CD8-positive, alpha-beta memory T cell (primary cell): ENCODE data around the gene LMBR1. TPM values are rescaled to one million over a fixed set of nuclear protein-coding genes. Genes with fewer than 3 reads are reported as not detected.
A peak's percentile ranks its signal among the peaks of the same experiment; 100 is the strongest.
"Not testable (repeated sequence)": the region's sequence is repeated elsewhere in the genome, so short reads cannot be mapped to it uniquely, and the experiment has no call there.

Source experiments
- CTCF ChIA-PET: fragments of 350-600 bp; sonication (Branson Sonifier 250); formaldehyde crosslinking; loops from one replicate; lab custom pipeline; 2021; ENCODE audit warnings: antibody characterized with exemption; lab: Charles Lee
- POLR2A ChIA-PET: fragments of 350-600 bp; sonication (Branson Sonifier 250); formaldehyde crosslinking; loops from one replicate; lab custom pipeline; 2021; ENCODE audit warnings: antibody characterized with exemption; lab: Charles Lee
- DNase-seq, 5 donors: peaks; one replicate each; pipeline versions ENCODE4 v3.0.0 to v3.0.0-alpha.2; 2020 to 2022; ENCODE audit warnings: mixed read lengths in 1 of 5
- H3K27ac ChIP-seq: one replicate; pipeline ENCODE4 v1.7.0; 2013; ENCODE audit warnings: low read depth, mild to moderate bottlenecking, low read length, moderate library complexity
- H3K27me3 ChIP-seq: 2 replicates; pipeline ENCODE4 v1.7.0; 2013; ENCODE audit warnings: low read length, mild to moderate bottlenecking; ENCODE audit not compliant: insufficient read depth, poor library complexity, severe bottlenecking
- H3K36me3 ChIP-seq: 2 replicates; pipeline ENCODE4 v1.7.0; 2013; ENCODE audit warnings: mild to moderate bottlenecking, low read length, moderate library complexity; ENCODE audit not compliant: insufficient read depth
- H3K4me1 ChIP-seq: 2 replicates; pipeline ENCODE4 v1.7.0; 2013; ENCODE audit warnings: mild to moderate bottlenecking, low read length, moderate library complexity; ENCODE audit not compliant: insufficient read depth
- H3K4me3 ChIP-seq: 2 replicates; pipeline ENCODE4 v1.7.0; 2013; ENCODE audit warnings: mild to moderate bottlenecking, low read length
- H3K9me3 ChIP-seq: 2 replicates; pipeline ENCODE4 v1.7.0; 2013; ENCODE audit warnings: mild to moderate bottlenecking, low read length
- H3K27ac Mint-ChIP-seq, 8 donors: one replicate each; pipeline ENCODE4 v1.8.0; 2020 to 2021; ENCODE audit warnings: mixed read lengths in 8 of 8, mild to moderate bottlenecking in 6 of 8, inconsistent platforms in 3 of 8, moderate library complexity in 3 of 8
- H3K27me3 Mint-ChIP-seq, 2 donors: one replicate each; pipeline ENCODE4 v1.8.0; 2020 to 2021; ENCODE audit warnings: mixed read lengths in 2 of 2, mild to moderate bottlenecking in 1 of 2, moderate library complexity in 1 of 2
- H3K36me3 Mint-ChIP-seq, 3 donors: one replicate each; pipeline ENCODE4 v1.8.0; 2020 to 2021; ENCODE audit warnings: mixed read lengths in 3 of 3, inconsistent platforms in 1 of 3, mild to moderate bottlenecking in 1 of 3
- H3K4me1 Mint-ChIP-seq, 3 donors: one replicate each; pipeline ENCODE4 v1.8.0; 2020 to 2021; ENCODE audit warnings: mixed read lengths in 3 of 3, inconsistent platforms in 1 of 3, mild to moderate bottlenecking in 1 of 3
- H3K4me3 Mint-ChIP-seq, 7 donors: one replicate each; pipeline ENCODE4 v1.8.0; 2020 to 2021; ENCODE audit warnings: mixed read lengths in 7 of 7, mild to moderate bottlenecking in 6 of 7, moderate library complexity in 4 of 7, inconsistent platforms in 2 of 7
- H3K9me3 Mint-ChIP-seq, 5 donors: one replicate each; pipeline ENCODE4 v1.8.0; 2020 to 2022; ENCODE audit warnings: mixed read lengths in 5 of 5, mild to moderate bottlenecking in 3 of 5, moderate library complexity in 2 of 5, inconsistent platforms in 1 of 5
- polyA plus RNA-seq: library from polyadenylated mRNA; unstranded; fragments of 300-500 nt; fragmentation: Illumina TruSeq; gene quantifications from one replicate; pipeline ENCODE4 v1.2.3, GENCODE V29; 2021
- total RNA-seq, 2 experiments: library from RNA; stranded (reverse); gene quantifications; one replicate each; pipeline ENCODE4 v1.2.3, GENCODE V29; 2021

The LMBR1 gene
- total and polyA plus RNA-seq, 3 experiments from 2014 or later, result 26.8 to 51.9 (median 49.2) TPM

GRCh38 chr7:156919132-156919713 is 26.2 kb upstream of the LMBR1 start:
- peak overlapping the region in 2 of 8 donors; percentile 4 to 33 for H3K27ac Mint-ChIP-seq

GRCh38 chr7:156918635-156919034 is 25.7 kb upstream of the LMBR1 start:
- no peaks in the 10 kb centered on the region for H3K36me3 ChIP-seq
- DNase-seq, result no peak
- H3K36me3 Mint-ChIP-seq, result no peaks in the 10 kb centered on the region
- H3K4me1 Mint-ChIP-seq, result peaks cover 20 to 37% (median 20%) of the 10 kb centered on the region in 3 donors
- peaks cover 21% of the 10 kb centered on the region for H3K4me1 ChIP-seq
- ChIA-PET POLR2A (no interaction called here), CTCF (no interaction called here)
- H3K27ac Mint-ChIP-seq, result peak overlapping the region in 1 of 8 donors; percentile 29
- peaks cover 0 to 2% (median 0%) of the 10 kb centered on the region in 5 donors for H3K9me3 Mint-ChIP-seq
- H3K4me3 ChIP-seq, result no peak overlapping the region
- no peak overlapping the region for H3K4me3 Mint-ChIP-seq
- H3K27ac ChIP-seq, result no peak overlapping the region
- peaks cover 23% of the 10 kb centered on the region for H3K27me3 ChIP-seq
- no peaks in the 10 kb centered on the region for H3K9me3 ChIP-seq
- H3K27me3 Mint-ChIP-seq, result peaks cover 15 to 53% of the 10 kb centered on the region in 2 donors

More at GRCh38 chr7:156919132-156919713, 26.2 kb upstream of the LMBR1 start:
- H3K27me3 Mint-ChIP-seq, result peaks cover 15 to 48% of the 10 kb centered on the region in 2 donors
- peaks cover 0 to 2% (median 0%) of the 10 kb centered on the region in 5 donors for H3K9me3 Mint-ChIP-seq
- peaks cover 23% of the 10 kb centered on the region for H3K27me3 ChIP-seq
- no peaks in the 10 kb centered on the region for H3K36me3 Mint-ChIP-seq
- no peak for DNase-seq
- peaks cover 23 to 42% (median 25%) of the 10 kb centered on the region in 3 donors for H3K4me1 Mint-ChIP-seq
- POLR2A ChIA-PET, result no interaction called here
- H3K4me1 ChIP-seq, result peaks cover 21% of the 10 kb centered on the region
- no peak overlapping the region for H3K4me3 Mint-ChIP-seq
- CTCF ChIA-PET, result interaction anchor here (1.1 kb wide), 1 partner anchor 30 kb away, joined by 3 read pairs; the partner anchor contains the start of gene NOM1
- no peak overlapping the region for H3K4me3 ChIP-seq
- no peak overlapping the region for H3K27ac ChIP-seq
- H3K9me3 ChIP-seq, result no peaks in the 10 kb centered on the region
- H3K36me3 ChIP-seq, result no peaks in the 10 kb centered on the region

- H3K27ac ChIP-seq, H3K9me3 Mint-ChIP-seq, H3K4me1 ChIP-seq, H3K36me3 ChIP-seq, H3K27me3 ChIP-seq, CTCF ChIA-PET, H3K4me3 Mint-ChIP-seq, H3K36me3 Mint-ChIP-seq, H3K4me1 Mint-ChIP-seq, H3K9me3 ChIP-seq, H3K4me3 ChIP-seq, POLR2A ChIA-PET, DNase-seq, H3K27ac Mint-ChIP-seq: not testable (repeated sequence)
- H3K27me3 Mint-ChIP-seq, result peaks cover 4 to 18% of the 10 kb centered on the region in 2 donors
Measured at GRCh38 chr7:156909574-156910252, 16.7 kb upstream of the LMBR1 start.

- H3K36me3 ChIP-seq, result no peaks in the 10 kb centered on the region
- H3K27ac ChIP-seq, result no peak overlapping the region
- ChIA-PET POLR2A (no interaction called here), CTCF (no interaction called here)
- DNase-seq, result no peak
- peaks cover 9% of the 10 kb centered on the region for H3K4me1 ChIP-seq
- no peaks in the 10 kb centered on the region for H3K27me3 ChIP-seq
- no peaks in the 10 kb centered on the region for H3K9me3 ChIP-seq
- Mint-ChIP-seq H3K4me3 (no peak overlapping the region), H3K9me3 (peaks cover 0 to 7% (median 2%) of the 10 kb centered on the region in 5 donors), H3K27ac (no peak overlapping the region), H3K36me3 (no peaks in the 10 kb centered on the region), H3K4me1 (peaks cover 12 to 18% (median 13%) of the 10 kb centered on the region in 3 donors), H3K27me3 (peaks cover 4 to 16% of the 10 kb centered on the region in 2 donors)
- H3K4me3 ChIP-seq, result no peak overlapping the region
Measured at GRCh38 chr7:156907656-156908055, 14.7 kb upstream of the LMBR1 start.

GRCh38 chr7:156906200-156906649 is 13.2 kb upstream of the LMBR1 start:
- no peaks in the 10 kb centered on the region for H3K36me3 Mint-ChIP-seq

GRCh38 chr7:156903232-156903909 is 10.4 kb upstream of the LMBR1 start:
- Histone ChIP-seq H3K4me1 (peaks cover 9% of the 10 kb centered on the region), H3K9me3 (no peaks in the 10 kb centered on the region), H3K36me3 (no peaks in the 10 kb centered on the region), H3K27ac (no peak overlapping the region), H3K4me3 (no peak overlapping the region), H3K27me3 (no peaks in the 10 kb centered on the region)
- peaks cover 0 to 15% of the 10 kb centered on the region in 2 donors for H3K27me3 Mint-ChIP-seq
- H3K36me3 Mint-ChIP-seq, result no peaks in the 10 kb centered on the region
- peaks cover 8 to 13% (median 8%) of the 10 kb centered on the region in 3 donors for H3K4me1 Mint-ChIP-seq
- CTCF ChIA-PET, result interaction anchor here (1.6 to 2.9 kb wide), 2 partner anchors 10 to 20 kb away, joined by 4 to 8 read pairs; partner anchors contain the start of gene LMBR1
- H3K4me3 Mint-ChIP-seq, result peak overlapping the region in 2 of 7 donors; percentile 1 to 3
- H3K9me3 Mint-ChIP-seq, result no peaks in the 10 kb centered on the region
- peak overlapping the region in 6 of 8 donors; percentile 8 to 87 (median 18) for H3K27ac Mint-ChIP-seq
- DNase-seq, result peak in 3 of 5 donors; percentile 29 to 65 (median 61)
- POLR2A ChIA-PET, result no interaction called here

More at GRCh38 chr7:156906200-156906649, 13.2 kb upstream of the LMBR1 start:
- Histone ChIP-seq H3K27me3 (no peaks in the 10 kb centered on the region), H3K4me3 (no peak overlapping the region), H3K4me1 (peaks cover 9% of the 10 kb centered on the region), H3K36me3 (no peaks in the 10 kb centered on the region), H3K9me3 (no peaks in the 10 kb centered on the region), H3K27ac (no peak overlapping the region)
- Mint-ChIP-seq H3K27ac (no peak overlapping the region), H3K4me1 (peaks cover 12 to 18% (median 13%) of the 10 kb centered on the region in 3 donors), H3K9me3 (peaks cover 0 to 7% (median 2%) of the 10 kb centered on the region in 5 donors), H3K4me3 (no peak overlapping the region), H3K27me3 (peaks cover 3 to 12% of the 10 kb centered on the region in 2 donors)
- ChIA-PET POLR2A (no interaction called here), CTCF (interaction anchor here (1.9 kb wide), 1 partner anchor 13 kb away, joined by 4 read pairs; the partner anchor contains the start of gene LMBR1)
- no peak for DNase-seq

- POLR2A ChIA-PET, H3K27ac Mint-ChIP-seq, DNase-seq, H3K4me3 Mint-ChIP-seq, H3K9me3 Mint-ChIP-seq, H3K36me3 ChIP-seq, H3K36me3 Mint-ChIP-seq, H3K9me3 ChIP-seq, H3K27me3 ChIP-seq, H3K27ac ChIP-seq, H3K4me3 ChIP-seq, H3K4me1 ChIP-seq, CTCF ChIA-PET: not testable (repeated sequence)
- Mint-ChIP-seq H3K27me3 (peaks cover 0 to 15% of the 10 kb centered on the region in 2 donors), H3K4me1 (peaks cover 12 to 27% (median 18%) of the 10 kb centered on the region in 3 donors)
Measured at GRCh38 chr7:156900093-156900492, 7.1 kb upstream of the LMBR1 start.
